Measurements from ENCODE around the gene P2RY8. TPM values are rescaled to one million over a fixed set of nuclear protein-coding genes. Genes with fewer than 3 reads are reported as not detected.

P2RY8 gene
- total RNA-seq, 1 experiment from 2014 or later = 0.37 TPM

DNA sequence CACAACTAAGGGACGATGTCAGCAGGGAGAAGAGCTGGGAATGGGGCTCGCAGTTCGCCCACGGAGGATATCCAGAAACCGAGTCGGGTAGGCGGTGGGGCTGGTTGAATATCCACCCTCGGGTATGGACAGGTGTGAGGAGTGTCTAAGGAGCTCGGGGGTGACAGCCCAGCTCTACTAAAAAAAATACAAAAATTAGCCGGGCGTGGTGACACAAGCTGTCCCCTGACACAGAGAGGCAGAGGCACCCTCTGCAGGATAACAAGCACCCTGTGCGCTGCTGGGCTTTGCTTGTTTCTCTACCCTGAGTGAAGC, 72.1 kb downstream of the P2RY8 start (continued):
- TF ChIP-seq, protein P1, sequence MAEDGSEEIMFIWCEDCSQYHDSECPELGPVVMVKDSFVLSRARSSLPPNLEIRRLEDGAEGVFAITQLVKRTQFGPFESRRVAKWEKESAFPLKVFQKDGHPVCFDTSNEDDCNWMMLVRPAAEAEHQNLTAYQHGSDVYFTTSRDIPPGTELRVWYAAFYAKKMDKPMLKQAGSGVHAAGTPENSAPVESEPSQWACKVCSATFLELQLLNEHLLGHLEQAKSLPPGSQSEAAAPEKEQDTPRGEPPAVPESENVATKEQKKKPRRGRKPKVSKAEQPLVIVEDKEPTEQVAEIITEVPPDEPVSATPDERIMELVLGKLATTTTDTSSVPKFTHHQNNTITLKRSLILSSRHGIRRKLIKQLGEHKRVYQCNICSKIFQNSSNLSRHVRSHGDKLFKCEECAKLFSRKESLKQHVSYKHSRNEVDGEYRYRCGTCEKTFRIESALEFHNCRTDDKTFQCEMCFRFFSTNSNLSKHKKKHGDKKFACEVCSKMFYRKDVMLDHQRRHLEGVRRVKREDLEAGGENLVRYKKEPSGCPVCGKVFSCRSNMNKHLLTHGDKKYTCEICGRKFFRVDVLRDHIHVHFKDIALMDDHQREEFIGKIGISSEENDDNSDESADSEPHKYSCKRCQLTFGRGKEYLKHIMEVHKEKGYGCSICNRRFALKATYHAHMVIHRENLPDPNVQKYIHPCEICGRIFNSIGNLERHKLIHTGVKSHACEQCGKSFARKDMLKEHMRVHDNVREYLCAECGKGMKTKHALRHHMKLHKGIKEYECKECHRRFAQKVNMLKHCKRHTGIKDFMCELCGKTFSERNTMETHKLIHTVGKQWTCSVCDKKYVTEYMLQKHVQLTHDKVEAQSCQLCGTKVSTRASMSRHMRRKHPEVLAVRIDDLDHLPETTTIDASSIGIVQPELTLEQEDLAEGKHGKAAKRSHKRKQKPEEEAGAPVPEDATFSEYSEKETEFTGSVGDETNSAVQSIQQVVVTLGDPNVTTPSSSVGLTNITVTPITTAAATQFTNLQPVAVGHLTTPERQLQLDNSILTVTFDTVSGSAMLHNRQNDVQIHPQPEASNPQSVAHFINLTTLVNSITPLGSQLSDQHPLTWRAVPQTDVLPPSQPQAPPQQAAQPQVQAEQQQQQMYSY (CRISPR knock-in tag; IDR thresholded peaks at IDR 0.05) = no peak
- no peak for TF ChIP-seq EMX1 (CRISPR knock-in tag; IDR thresholded peaks at IDR 0.05)
- TF ChIP-seq, protein P2, sequence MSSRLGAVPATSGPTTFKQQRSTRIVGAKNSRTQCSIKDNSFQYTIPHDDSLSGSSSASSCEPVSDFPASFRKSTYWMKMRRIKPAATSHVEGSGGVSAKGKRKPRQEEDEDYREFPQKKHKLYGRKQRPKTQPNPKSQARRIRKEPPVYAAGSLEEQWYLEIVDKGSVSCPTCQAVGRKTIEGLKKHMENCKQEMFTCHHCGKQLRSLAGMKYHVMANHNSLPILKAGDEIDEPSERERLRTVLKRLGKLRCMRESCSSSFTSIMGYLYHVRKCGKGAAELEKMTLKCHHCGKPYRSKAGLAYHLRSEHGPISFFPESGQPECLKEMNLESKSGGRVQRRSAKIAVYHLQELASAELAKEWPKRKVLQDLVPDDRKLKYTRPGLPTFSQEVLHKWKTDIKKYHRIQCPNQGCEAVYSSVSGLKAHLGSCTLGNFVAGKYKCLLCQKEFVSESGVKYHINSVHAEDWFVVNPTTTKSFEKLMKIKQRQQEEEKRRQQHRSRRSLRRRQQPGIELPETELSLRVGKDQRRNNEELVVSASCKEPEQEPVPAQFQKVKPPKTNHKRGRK (CRISPR knock-in tag; IDR thresholded peaks at IDR 0.05; ENCODE audit: borderline replicate concordance) = no peak

DNA sequence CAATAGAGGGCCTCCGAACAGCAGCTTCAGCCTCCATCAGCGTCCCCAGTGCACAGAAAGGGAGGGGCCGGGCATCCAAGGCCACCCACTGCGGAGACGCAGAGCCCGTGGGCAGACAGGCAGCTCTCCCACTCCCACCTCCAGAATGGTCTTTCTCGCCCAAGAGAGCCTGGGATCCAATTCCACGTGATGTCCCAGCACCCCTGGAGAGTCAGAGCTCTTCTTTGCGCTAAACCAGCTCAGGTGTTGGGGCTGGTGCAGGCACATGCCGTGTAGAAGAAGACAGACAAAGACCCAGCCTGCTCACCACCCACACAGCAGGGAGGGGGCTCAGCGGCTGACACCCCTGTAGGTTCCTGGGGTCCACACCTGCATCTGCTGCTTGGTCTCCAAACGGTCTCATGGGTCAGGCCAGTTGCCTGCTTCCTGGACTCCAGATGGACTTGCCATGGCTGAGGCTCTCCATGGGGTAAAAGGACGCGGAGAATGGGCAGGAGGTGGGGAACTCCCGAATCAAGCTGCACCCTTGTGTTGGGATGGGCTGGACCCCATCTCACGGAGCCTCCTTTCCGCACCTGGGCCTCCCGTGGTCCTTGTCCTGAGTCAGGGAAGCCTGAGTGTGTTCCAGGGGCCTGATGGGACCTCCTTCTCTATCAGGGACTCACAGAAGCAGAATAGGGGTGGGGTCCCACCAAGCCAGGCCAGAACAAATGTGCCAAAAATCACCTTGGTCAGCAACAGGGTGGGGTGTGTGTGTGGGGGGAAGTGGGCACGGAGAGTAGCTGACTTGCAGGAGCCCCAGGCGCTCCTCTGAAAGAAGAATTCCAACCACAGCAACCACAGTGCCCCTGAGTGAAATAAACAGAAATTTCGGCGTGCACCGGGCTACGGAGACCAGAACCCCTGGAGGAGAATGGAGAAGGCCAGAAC, 72.7 kb downstream of the P2RY8 start:
- no peak for ATAC-seq
- Mint-ChIP-seq H3K4me1 (peaks cover 10% of the 10 kb centered on the region), H3K36me3 (no peaks in the 10 kb centered on the region), H3K9me3 (no peaks in the 10 kb centered on the region; the same call in 1 of the 2 replicates), H3K27ac (no peak overlapping the region), H3K27me3 (ENCODE audit: low read depth) (peaks cover 49% of the 10 kb centered on the region), H3K4me3 (no peak overlapping the region)
- CTCF ChIA-PET = no interaction called here
- TF ChIP-seq NR3C1 (CRISPR knock-in tag; conservative IDR thresholded peaks at IDR 0.05; ENCODE audit: low read depth) (no peak), ATF1 (CRISPR knock-in tag; IDR thresholded peaks at IDR 0.05) (no peak), SMAD3 (CRISPR knock-in tag; IDR thresholded peaks at IDR 0.05; ENCODE audit: borderline replicate concordance) (no peak), FOXP1 (CRISPR knock-in tag; IDR thresholded peaks at IDR 0.05; ENCODE audit: borderline replicate concordance) (no peak), ZNF138 (CRISPR knock-in tag; conservative IDR thresholded peaks at IDR 0.05) (no peak), TEAD4 (CRISPR knock-in tag; IDR thresholded peaks at IDR 0.05) (no peak), TEAD1 (CRISPR knock-in tag; IDR thresholded peaks at IDR 0.05) (no peak), ZBTB21 (CRISPR knock-in tag; IDR thresholded peaks at IDR 0.05; ENCODE audit: borderline replicate concordance) (no peak)
- TF ChIP-seq, protein P3, sequence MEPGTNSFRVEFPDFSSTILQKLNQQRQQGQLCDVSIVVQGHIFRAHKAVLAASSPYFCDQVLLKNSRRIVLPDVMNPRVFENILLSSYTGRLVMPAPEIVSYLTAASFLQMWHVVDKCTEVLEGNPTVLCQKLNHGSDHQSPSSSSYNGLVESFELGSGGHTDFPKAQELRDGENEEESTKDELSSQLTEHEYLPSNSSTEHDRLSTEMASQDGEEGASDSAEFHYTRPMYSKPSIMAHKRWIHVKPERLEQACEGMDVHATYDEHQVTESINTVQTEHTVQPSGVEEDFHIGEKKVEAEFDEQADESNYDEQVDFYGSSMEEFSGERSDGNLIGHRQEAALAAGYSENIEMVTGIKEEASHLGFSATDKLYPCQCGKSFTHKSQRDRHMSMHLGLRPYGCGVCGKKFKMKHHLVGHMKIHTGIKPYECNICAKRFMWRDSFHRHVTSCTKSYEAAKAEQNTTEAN (CRISPR knock-in tag; IDR thresholded peaks at IDR 0.05) = no peak
- TF ChIP-seq, protein P4, sequence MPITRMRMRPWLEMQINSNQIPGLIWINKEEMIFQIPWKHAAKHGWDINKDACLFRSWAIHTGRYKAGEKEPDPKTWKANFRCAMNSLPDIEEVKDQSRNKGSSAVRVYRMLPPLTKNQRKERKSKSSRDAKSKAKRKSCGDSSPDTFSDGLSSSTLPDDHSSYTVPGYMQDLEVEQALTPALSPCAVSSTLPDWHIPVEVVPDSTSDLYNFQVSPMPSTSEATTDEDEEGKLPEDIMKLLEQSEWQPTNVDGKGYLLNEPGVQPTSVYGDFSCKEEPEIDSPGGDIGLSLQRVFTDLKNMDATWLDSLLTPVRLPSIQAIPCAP (CRISPR knock-in tag; IDR thresholded peaks at IDR 0.05) = no peak
- TF ChIP-seq, protein P5, sequence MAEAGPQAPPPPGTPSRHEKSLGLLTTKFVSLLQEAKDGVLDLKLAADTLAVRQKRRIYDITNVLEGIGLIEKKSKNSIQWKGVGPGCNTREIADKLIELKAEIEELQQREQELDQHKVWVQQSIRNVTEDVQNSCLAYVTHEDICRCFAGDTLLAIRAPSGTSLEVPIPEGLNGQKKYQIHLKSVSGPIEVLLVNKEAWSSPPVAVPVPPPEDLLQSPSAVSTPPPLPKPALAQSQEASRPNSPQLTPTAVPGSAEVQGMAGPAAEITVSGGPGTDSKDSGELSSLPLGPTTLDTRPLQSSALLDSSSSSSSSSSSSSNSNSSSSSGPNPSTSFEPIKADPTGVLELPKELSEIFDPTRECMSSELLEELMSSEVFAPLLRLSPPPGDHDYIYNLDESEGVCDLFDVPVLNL (CRISPR knock-in tag; IDR thresholded peaks at IDR 0.05; ENCODE audit: borderline replicate concordance, low read depth) = no peak
- TF ChIP-seq, protein P6, sequence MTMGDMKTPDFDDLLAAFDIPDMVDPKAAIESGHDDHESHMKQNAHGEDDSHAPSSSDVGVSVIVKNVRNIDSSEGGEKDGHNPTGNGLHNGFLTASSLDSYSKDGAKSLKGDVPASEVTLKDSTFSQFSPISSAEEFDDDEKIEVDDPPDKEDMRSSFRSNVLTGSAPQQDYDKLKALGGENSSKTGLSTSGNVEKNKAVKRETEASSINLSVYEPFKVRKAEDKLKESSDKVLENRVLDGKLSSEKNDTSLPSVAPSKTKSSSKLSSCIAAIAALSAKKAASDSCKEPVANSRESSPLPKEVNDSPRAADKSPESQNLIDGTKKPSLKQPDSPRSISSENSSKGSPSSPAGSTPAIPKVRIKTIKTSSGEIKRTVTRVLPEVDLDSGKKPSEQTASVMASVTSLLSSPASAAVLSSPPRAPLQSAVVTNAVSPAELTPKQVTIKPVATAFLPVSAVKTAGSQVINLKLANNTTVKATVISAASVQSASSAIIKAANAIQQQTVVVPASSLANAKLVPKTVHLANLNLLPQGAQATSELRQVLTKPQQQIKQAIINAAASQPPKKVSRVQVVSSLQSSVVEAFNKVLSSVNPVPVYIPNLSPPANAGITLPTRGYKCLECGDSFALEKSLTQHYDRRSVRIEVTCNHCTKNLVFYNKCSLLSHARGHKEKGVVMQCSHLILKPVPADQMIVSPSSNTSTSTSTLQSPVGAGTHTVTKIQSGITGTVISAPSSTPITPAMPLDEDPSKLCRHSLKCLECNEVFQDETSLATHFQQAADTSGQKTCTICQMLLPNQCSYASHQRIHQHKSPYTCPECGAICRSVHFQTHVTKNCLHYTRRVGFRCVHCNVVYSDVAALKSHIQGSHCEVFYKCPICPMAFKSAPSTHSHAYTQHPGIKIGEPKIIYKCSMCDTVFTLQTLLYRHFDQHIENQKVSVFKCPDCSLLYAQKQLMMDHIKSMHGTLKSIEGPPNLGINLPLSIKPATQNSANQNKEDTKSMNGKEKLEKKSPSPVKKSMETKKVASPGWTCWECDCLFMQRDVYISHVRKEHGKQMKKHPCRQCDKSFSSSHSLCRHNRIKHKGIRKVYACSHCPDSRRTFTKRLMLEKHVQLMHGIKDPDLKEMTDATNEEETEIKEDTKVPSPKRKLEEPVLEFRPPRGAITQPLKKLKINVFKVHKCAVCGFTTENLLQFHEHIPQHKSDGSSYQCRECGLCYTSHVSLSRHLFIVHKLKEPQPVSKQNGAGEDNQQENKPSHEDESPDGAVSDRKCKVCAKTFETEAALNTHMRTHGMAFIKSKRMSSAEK (CRISPR knock-in tag; IDR thresholded peaks at IDR 0.05; ENCODE audit: borderline replicate concordance) = no peak
- TF ChIP-seq, protein P7, sequence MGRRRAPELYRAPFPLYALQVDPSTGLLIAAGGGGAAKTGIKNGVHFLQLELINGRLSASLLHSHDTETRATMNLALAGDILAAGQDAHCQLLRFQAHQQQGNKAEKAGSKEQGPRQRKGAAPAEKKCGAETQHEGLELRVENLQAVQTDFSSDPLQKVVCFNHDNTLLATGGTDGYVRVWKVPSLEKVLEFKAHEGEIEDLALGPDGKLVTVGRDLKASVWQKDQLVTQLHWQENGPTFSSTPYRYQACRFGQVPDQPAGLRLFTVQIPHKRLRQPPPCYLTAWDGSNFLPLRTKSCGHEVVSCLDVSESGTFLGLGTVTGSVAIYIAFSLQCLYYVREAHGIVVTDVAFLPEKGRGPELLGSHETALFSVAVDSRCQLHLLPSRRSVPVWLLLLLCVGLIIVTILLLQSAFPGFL (CRISPR knock-in tag; IDR thresholded peaks at IDR 0.05; ENCODE audit: borderline replicate concordance) = no peak
- TF ChIP-seq, protein P8, sequence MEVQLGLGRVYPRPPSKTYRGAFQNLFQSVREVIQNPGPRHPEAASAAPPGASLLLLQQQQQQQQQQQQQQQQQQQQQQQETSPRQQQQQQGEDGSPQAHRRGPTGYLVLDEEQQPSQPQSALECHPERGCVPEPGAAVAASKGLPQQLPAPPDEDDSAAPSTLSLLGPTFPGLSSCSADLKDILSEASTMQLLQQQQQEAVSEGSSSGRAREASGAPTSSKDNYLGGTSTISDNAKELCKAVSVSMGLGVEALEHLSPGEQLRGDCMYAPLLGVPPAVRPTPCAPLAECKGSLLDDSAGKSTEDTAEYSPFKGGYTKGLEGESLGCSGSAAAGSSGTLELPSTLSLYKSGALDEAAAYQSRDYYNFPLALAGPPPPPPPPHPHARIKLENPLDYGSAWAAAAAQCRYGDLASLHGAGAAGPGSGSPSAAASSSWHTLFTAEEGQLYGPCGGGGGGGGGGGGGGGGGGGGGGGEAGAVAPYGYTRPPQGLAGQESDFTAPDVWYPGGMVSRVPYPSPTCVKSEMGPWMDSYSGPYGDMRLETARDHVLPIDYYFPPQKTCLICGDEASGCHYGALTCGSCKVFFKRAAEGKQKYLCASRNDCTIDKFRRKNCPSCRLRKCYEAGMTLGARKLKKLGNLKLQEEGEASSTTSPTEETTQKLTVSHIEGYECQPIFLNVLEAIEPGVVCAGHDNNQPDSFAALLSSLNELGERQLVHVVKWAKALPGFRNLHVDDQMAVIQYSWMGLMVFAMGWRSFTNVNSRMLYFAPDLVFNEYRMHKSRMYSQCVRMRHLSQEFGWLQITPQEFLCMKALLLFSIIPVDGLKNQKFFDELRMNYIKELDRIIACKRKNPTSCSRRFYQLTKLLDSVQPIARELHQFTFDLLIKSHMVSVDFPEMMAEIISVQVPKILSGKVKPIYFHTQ (CRISPR knock-in tag; IDR thresholded peaks at IDR 0.05) = no peak
- POLR2A ChIA-PET = no interaction called here
- no peak for DNase-seq (ENCODE audit: low spot score)
